ENCODE measurements around the gene RPRD2. TPM values are rescaled to one million over a fixed set of nuclear protein-coding genes. Genes with fewer than 3 reads are reported as not detected.

Gene RPRD2
- total RNA-seq, 1 experiment from 2014 or later, result 26.7 TPM

DNA sequence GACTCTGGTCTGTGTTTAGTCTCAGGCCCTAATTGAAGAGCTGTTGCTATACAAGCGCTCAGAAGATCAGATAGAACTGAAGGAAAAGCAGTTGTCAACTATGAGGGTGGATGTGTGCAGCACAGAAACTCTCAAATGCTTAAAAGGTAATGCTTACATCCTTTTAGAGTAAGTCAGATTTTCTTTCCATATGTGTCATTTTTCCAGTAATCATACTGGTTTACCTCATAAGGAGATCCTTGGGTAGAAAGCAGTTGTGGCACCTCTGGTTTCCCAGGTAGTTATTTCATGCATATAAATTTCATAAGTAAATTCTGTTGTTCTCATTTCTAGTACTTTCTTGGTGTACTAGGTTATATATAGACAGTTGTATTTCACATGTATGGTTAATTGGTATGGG is 80.3 kb downstream of the RPRD2 start:
- no peaks in the 10 kb centered on the region for H3K9me2 ChIP-seq (ENCODE audit: insufficient read depth)
- ATAC-seq (no peak), DNase-seq (ENCODE audit: low read depth, low spot score) (no peak)
- 0 out of 2 replicates have a peak, but pooled peaks cover 3% of the 10 kb centered on the region for H4K20me1 ChIP-seq (ENCODE audit: insufficient read depth)
- H2AFZ ChIP-seq (ENCODE audit: low read depth, low read length, poor library complexity, severe bottlenecking), result no peak overlapping the region
- ChIA-PET POLR2A (no interaction called here), CTCF (no interaction called here), RAD21 (ENCODE audit: low non-redundant PET in 1 of 2, low total read pairs in 2 of 2, uncharacterized antibody in 2 of 2, unreplicated experiment in 2 of 2) (no interaction called here)
- H3K27me3 ChIP-seq (ENCODE audit: insufficient read depth, low read length), result no peaks in the 10 kb centered on the region
- BruUV-seq (replicated peaks), result no TSS peak
- H3K36me3 ChIP-seq (ENCODE audit: control insufficient read depth in 1 of 2, insufficient read depth in 2 of 2, low read length in 2 of 2), result peaks cover 12 to 13% of the 10 kb centered on the region in 2 experiments; a peak in 2 of 4 replicates
- H3K27ac ChIP-seq (ENCODE audit: low read depth, low read length), result no peak overlapping the region
- H3K9me3 ChIP-seq (ENCODE audit: control insufficient read depth in 1 of 2, insufficient read depth in 1 of 2, low read depth in 1 of 2, low read length in 2 of 2), result no peaks in the 10 kb centered on the region
- H3K4me2 ChIP-seq (ENCODE audit: low read length), result no peak overlapping the region
- no peaks in the 10 kb centered on the region for H3K4me1 ChIP-seq (ENCODE audit: control insufficient read depth in 1 of 2, insufficient read depth in 2 of 2, low read length in 2 of 2)
- no peaks in the 10 kb centered on the region for H3K79me2 ChIP-seq (ENCODE audit: insufficient read depth, low read length)
- TF ChIP-seq YY1 (IDR thresholded peaks at IDR 0.05; ENCODE audit: extremely low read depth, insufficient replicate concordance, low read depth, low read length), result no peak
- H3K4me3 ChIP-seq (replicated peaks in 1 of 2; ENCODE audit: low read depth in 1 of 2, low read length in 2 of 2), result no peak overlapping the region
- intact Hi-C loops (cut with micrococcal nuclease), result no loop called here
- no peak overlapping the region for H3K9ac ChIP-seq (ENCODE audit: low read length)

GRCh38 chr1:150456146-150456647 is 92.2 kb downstream of the RPRD2 start:
- intact Hi-C loops (cut with micrococcal nuclease), result no loop called here
- ChIA-PET CTCF (no interaction called here), POLR2A (no interaction called here), RAD21 (ENCODE audit: low non-redundant PET in 1 of 2, low total read pairs in 2 of 2, uncharacterized antibody in 2 of 2, unreplicated experiment in 2 of 2) (no interaction called here)
- no peak overlapping the region for H3K4me3 ChIP-seq (replicated peaks in 1 of 2; ENCODE audit: low read depth in 1 of 2, low read length in 2 of 2)
- H3K4me1 ChIP-seq (ENCODE audit: control insufficient read depth in 1 of 2, insufficient read depth in 2 of 2, low read length in 2 of 2), result no peaks in the 10 kb centered on the region
- H4K20me1 ChIP-seq (ENCODE audit: insufficient read depth), result no peaks in the 10 kb centered on the region
- H3K27me3 ChIP-seq (ENCODE audit: insufficient read depth, low read length), result no peaks in the 10 kb centered on the region
- H3K79me2 ChIP-seq (ENCODE audit: insufficient read depth, low read length), result no peaks in the 10 kb centered on the region
- H3K9me2 ChIP-seq (ENCODE audit: insufficient read depth), result no peaks in the 10 kb centered on the region
- H3K36me3 ChIP-seq (ENCODE audit: control insufficient read depth in 1 of 2, insufficient read depth in 2 of 2, low read length in 2 of 2), result peaks cover 5 to 10% of the 10 kb centered on the region in 2 experiments; a peak in 2 of 4 replicates
- H3K9ac ChIP-seq (ENCODE audit: low read length), result no peak overlapping the region
- ATAC-seq, result no peak
- no peak overlapping the region for H3K4me2 ChIP-seq (ENCODE audit: low read length)
- H3K27ac ChIP-seq (ENCODE audit: low read depth, low read length), result no peak overlapping the region
- BruUV-seq (replicated peaks), result no TSS peak
- no peak overlapping the region for H2AFZ ChIP-seq (ENCODE audit: low read depth, low read length, poor library complexity, severe bottlenecking)
- no peaks in the 10 kb centered on the region for H3K9me3 ChIP-seq (ENCODE audit: control insufficient read depth in 1 of 2, insufficient read depth in 1 of 2, low read depth in 1 of 2, low read length in 2 of 2)
- no peak for DNase-seq (ENCODE audit: low read depth, low spot score)
- TF ChIP-seq SP1 (IDR thresholded peaks at IDR 0.05; ENCODE audit: low read depth), result no peak
- TF ChIP-seq, protein P1, sequence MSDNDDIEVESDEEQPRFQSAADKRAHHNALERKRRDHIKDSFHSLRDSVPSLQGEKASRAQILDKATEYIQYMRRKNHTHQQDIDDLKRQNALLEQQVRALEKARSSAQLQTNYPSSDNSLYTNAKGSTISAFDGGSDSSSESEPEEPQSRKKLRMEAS (IDR thresholded peaks at IDR 0.05), result no peak
- no peak for TF ChIP-seq SRF (IDR thresholded peaks at IDR 0.05; ENCODE audit: low read depth)
- TF ChIP-seq, protein P2, sequence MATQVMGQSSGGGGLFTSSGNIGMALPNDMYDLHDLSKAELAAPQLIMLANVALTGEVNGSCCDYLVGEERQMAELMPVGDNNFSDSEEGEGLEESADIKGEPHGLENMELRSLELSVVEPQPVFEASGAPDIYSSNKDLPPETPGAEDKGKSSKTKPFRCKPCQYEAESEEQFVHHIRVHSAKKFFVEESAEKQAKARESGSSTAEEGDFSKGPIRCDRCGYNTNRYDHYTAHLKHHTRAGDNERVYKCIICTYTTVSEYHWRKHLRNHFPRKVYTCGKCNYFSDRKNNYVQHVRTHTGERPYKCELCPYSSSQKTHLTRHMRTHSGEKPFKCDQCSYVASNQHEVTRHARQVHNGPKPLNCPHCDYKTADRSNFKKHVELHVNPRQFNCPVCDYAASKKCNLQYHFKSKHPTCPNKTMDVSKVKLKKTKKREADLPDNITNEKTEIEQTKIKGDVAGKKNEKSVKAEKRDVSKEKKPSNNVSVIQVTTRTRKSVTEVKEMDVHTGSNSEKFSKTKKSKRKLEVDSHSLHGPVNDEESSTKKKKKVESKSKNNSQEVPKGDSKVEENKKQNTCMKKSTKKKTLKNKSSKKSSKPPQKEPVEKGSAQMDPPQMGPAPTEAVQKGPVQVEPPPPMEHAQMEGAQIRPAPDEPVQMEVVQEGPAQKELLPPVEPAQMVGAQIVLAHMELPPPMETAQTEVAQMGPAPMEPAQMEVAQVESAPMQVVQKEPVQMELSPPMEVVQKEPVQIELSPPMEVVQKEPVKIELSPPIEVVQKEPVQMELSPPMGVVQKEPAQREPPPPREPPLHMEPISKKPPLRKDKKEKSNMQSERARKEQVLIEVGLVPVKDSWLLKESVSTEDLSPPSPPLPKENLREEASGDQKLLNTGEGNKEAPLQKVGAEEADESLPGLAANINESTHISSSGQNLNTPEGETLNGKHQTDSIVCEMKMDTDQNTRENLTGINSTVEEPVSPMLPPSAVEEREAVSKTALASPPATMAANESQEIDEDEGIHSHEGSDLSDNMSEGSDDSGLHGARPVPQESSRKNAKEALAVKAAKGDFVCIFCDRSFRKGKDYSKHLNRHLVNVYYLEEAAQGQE (IDR thresholded peaks at IDR 0.05; ENCODE audit: low read depth), result no peak
- TF ChIP-seq ATF3 (IDR thresholded peaks at IDR 0.05), result no peak
- TF ChIP-seq EZH2phosphoT487 (IDR thresholded peaks at IDR 0.05; ENCODE audit: borderline replicate concordance), result no peak
- TF ChIP-seq, protein P3, sequence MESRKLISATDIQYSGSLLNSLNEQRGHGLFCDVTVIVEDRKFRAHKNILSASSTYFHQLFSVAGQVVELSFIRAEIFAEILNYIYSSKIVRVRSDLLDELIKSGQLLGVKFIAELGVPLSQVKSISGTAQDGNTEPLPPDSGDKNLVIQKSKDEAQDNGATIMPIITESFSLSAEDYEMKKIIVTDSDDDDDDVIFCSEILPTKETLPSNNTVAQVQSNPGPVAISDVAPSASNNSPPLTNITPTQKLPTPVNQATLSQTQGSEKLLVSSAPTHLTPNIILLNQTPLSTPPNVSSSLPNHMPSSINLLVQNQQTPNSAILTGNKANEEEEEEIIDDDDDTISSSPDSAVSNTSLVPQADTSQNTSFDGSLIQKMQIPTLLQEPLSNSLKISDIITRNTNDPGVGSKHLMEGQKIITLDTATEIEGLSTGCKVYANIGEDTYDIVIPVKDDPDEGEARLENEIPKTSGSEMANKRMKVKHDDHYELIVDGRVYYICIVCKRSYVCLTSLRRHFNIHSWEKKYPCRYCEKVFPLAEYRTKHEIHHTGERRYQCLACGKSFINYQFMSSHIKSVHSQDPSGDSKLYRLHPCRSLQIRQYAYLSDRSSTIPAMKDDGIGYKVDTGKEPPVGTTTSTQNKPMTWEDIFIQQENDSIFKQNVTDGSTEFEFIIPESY (IDR thresholded peaks at IDR 0.05; ENCODE audit: extremely low read depth, insufficient replicate concordance, low read length), result no peak
- TF ChIP-seq POLR2A (IDR thresholded peaks at IDR 0.05; ENCODE audit: borderline replicate concordance, extremely low read depth, insufficient read depth, insufficient read length), result no peak
- no peak for TF ChIP-seq EGR1 (IDR thresholded peaks at IDR 0.05; ENCODE audit: low read depth)
- TF ChIP-seq EZH2 (IDR thresholded peaks at IDR 0.05), result no peak
- no peak for TF ChIP-seq CBX3 (IDR thresholded peaks at IDR 0.05; ENCODE audit: low read depth)
- no peak for TF ChIP-seq JUND (IDR thresholded peaks at IDR 0.05)
- TF ChIP-seq RAD21 (IDR thresholded peaks at IDR 0.05; ENCODE audit: low read depth), result no peak
- no peak for TF ChIP-seq FOSL1 (IDR thresholded peaks at IDR 0.05; ENCODE audit: low read depth)
- no peak for TF ChIP-seq ZNF274 (IDR thresholded peaks at IDR 0.05; ENCODE audit: low read depth, low read length)
- TF ChIP-seq ELF1 (IDR thresholded peaks at IDR 0.05; ENCODE audit: borderline replicate concordance, low read depth), result no peak
